Stimulated activated CD4-positive, alpha-beta T cell treated with anti-CD3 and anti-CD28 coated beads, Interleukin-4, amount 100 ng/mL, for 48 hours (primary cell): ENCODE data around the gene BGLAP.
A peak's percentile ranks its signal among the peaks of the same experiment; 100 is the strongest.

ENCODE experiments used
- DNase-seq, 2 donors: peaks; one replicate each; pipeline ENCODE4 v3.0.0-alpha.2; 2020; ENCODE audit warnings: low read depth in 2 of 2

The BGLAP gene

GRCh38 chr1:156257711-156258110, 15.7 kb downstream of the BGLAP start:
- no peak for DNase-seq

GRCh38 chr1:156258859-156259258, 16.9 kb downstream of the BGLAP start:
- DNase-seq, result no peak

- DNase-seq, result no peak
Measured at GRCh38 chr1:156259805-156260204, 17.8 kb downstream of the BGLAP start.

GRCh38 chr1:156260896-156261295, 18.9 kb downstream of the BGLAP start:
- no peak for DNase-seq

- DNase-seq, result no peak
Measured at GRCh38 chr1:156262461-156263287, 20.7 kb downstream of the BGLAP start.

GRCh38 chr1:156263288-156263655, 21.3 kb downstream of the BGLAP start:
- no peak for DNase-seq

GRCh38 chr1:156266051-156266450, 24.1 kb downstream of the BGLAP start:
- DNase-seq, result no peak

GRCh38 chr1:156268336-156268735, 26.4 kb downstream of the BGLAP start:
- DNase-seq, result no peak

GRCh38 chr1:156270314-156270713, 28.3 kb downstream of the BGLAP start:
- no peak for DNase-seq

GRCh38 chr1:156276532-156276931, 34.5 kb downstream of the BGLAP start:
- no peak for DNase-seq

- DNase-seq, result no peak
Measured at GRCh38 chr1:156276966-156277381, 35.0 kb downstream of the BGLAP start.

- no peak for DNase-seq
Measured at GRCh38 chr1:156279837-156280236, 37.9 kb downstream of the BGLAP start.

GRCh38 chr1:156281281-156281680, 39.3 kb downstream of the BGLAP start:
- DNase-seq, result peak; percentile 47 to 53

- DNase-seq, result peak in 1 of 2 donors; percentile 19
Measured at GRCh38 chr1:156281693-156282478, 39.9 kb downstream of the BGLAP start.

- DNase-seq, result peak; percentile 91 to 97
Measured at GRCh38 chr1:156282479-156283222, 40.7 kb downstream of the BGLAP start, which contains the start of gene SMG5. Gene SMG5, minus strand, starts transcription at chr1:156282825. Its CDS starts 145 bp downstream, at chr1:156282680.

GRCh38 chr1:156283521-156283920, 41.5 kb downstream of the BGLAP start:
- no peak for DNase-seq

GRCh38 chr1:156284112-156284511, 42.1 kb downstream of the BGLAP start, which contains the start of gene TMEM79:
Gene TMEM79, plus strand, starts transcription at chr1:156284325. Its CDS starts 902 bp downstream, at chr1:156285227.
- no peak for DNase-seq

GRCh38 chr1:156284757-156285156, 42.8 kb downstream of the BGLAP start:
- DNase-seq, result no peak

GRCh38 chr1:156285437-156285836, 43.5 kb downstream of the BGLAP start:
- no peak for DNase-seq

GRCh38 chr1:156286061-156286460, 44.1 kb downstream of the BGLAP start:
- DNase-seq, result no peak

GRCh38 chr1:156289857-156290256, 47.9 kb downstream of the BGLAP start:
- no peak for DNase-seq
